ENCODE data around the gene KRT84. TPM values are rescaled to one million over a fixed set of nuclear protein-coding genes. Genes with fewer than 3 reads are reported as not detected.

The KRT84 gene
- total and polyA plus RNA-seq, 9 of the 15 experiments (the other 6 are each of a cell fraction or from before 2014, with no cell fraction given): not detected

DNA sequence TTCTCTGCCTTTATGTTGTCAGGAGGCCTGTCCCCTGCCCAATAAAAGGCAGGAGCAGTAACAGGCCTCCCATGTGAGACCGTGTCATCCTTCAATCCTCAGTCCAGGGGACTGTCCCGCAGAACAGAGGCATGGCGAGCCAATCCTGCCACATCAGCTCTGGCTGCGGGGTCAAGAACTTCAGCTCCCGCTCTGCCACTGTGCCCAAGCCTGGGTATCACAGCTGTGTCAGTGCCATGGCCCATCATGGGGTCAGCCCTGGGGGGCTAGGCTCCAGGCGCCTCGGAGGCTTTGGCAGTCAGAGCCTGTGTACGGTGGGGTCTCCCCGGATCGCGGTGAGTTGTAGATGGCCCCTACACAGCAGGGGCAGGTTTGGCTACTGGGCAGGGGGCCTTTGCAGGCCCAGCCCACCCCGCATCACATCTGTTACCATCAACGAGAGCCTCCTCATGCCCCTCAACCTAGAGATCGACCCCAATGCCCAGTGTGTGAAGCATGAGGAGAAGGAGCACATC is 44.3 kb downstream of the KRT84 start (continued):
- TF ChIP-seq, protein P1, sequence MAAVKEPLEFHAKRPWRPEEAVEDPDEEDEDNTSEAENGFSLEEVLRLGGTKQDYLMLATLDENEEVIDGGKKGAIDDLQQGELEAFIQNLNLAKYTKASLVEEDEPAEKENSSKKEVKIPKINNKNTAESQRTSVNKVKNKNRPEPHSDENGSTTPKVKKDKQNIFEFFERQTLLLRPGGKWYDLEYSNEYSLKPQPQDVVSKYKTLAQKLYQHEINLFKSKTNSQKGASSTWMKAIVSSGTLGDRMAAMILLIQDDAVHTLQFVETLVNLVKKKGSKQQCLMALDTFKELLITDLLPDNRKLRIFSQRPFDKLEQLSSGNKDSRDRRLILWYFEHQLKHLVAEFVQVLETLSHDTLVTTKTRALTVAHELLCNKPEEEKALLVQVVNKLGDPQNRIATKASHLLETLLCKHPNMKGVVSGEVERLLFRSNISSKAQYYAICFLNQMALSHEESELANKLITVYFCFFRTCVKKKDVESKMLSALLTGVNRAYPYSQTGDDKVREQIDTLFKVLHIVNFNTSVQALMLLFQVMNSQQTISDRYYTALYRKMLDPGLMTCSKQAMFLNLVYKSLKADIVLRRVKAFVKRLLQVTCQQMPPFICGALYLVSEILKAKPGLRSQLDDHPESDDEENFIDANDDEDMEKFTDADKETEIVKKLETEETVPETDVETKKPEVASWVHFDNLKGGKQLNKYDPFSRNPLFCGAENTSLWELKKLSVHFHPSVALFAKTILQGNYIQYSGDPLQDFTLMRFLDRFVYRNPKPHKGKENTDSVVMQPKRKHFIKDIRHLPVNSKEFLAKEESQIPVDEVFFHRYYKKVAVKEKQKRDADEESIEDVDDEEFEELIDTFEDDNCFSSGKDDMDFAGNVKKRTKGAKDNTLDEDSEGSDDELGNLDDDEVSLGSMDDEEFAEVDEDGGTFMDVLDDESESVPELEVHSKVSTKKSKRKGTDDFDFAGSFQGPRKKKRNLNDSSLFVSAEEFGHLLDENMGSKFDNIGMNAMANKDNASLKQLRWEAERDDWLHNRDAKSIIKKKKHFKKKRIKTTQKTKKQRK (IDR thresholded peaks at IDR 0.05; ENCODE audit: borderline replicate concordance, low read depth, low read length): no peak
- TF ChIP-seq MTA1 (IDR thresholded peaks at IDR 0.05; ENCODE audit: borderline replicate concordance) (no peak), NFE2 (IDR thresholded peaks at IDR 0.05; ENCODE audit: low read depth) (no peak)
- TF ChIP-seq, protein P2, sequence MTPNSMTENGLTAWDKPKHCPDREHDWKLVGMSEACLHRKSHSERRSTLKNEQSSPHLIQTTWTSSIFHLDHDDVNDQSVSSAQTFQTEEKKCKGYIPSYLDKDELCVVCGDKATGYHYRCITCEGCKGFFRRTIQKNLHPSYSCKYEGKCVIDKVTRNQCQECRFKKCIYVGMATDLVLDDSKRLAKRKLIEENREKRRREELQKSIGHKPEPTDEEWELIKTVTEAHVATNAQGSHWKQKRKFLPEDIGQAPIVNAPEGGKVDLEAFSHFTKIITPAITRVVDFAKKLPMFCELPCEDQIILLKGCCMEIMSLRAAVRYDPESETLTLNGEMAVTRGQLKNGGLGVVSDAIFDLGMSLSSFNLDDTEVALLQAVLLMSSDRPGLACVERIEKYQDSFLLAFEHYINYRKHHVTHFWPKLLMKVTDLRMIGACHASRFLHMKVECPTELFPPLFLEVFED (CRISPR knock-in tag; conservative IDR thresholded peaks at IDR 0.05): no peak

DNA sequence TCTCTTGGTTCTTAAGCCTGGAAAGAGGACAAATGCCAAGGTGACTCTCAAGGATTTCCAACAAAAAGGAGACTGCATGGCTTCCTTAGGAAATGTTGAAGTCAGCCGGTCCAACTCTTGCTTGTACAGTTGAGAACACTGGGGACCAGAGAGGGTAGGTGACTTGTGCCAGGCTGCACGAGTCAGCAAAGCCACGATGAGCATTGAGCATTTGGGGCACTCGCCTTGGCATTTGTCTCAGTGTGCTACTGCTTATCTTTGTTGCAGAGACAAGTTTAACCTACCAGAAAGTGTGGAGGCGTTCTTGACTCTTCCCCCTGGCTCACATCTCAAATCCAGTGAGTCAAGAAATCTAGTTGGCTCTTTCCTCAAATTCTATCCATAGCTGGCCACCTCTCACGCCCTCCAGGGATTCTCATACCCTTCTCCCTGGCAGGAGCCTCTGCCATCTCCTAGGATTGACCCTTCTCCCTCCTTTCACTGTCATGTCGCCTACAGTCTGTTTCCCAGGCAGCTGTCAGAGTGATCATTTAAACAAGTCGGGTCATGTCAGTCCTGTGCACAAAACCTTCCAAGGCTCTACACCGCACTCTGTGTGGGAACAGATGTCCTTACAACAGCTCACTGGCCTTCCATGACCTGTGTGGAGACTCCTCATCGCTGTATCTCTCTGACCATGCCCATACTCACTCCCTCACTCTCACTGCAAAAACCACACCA is 47.1 kb downstream of the KRT84 start:
- Histone ChIP-seq H3K4me3 (no peak overlapping the region), H3K9ac (ENCODE audit: insufficient read depth in 1 of 2, low read depth in 2 of 2, low read length in 2 of 2) (no peak overlapping the region), H2AFZ (ENCODE audit: low read depth, low read length) (no peak overlapping the region), H3K36me3 (ENCODE audit: control insufficient read depth, insufficient read depth, low read length) (no peaks in the 10 kb centered on the region), H3K9me1 (ENCODE audit: control insufficient read depth, insufficient read depth, low read length) (no peaks in the 10 kb centered on the region), H3K79me2 (ENCODE audit: control insufficient read depth, insufficient read depth, low read length) (no peaks in the 10 kb centered on the region), H3K4me1 (replicated peaks in 1 of 2; ENCODE audit: control insufficient read depth in 2 of 2, insufficient read depth in 2 of 2, low read length in 2 of 2) (no peaks in the 10 kb centered on the region), H4K20me1 (replicated peaks; ENCODE audit: control insufficient read depth, insufficient read depth, low read length) (no peaks in the 10 kb centered on the region), H3K9me3 (replicated peaks; ENCODE audit: control insufficient read depth, insufficient read depth, low read depth, low read length) (no peaks in the 10 kb centered on the region), H3K4me2 (ENCODE audit: insufficient read depth, low read length) (no peak overlapping the region), H3K27me3 (ENCODE audit: control insufficient read depth in 2 of 2, insufficient read depth in 2 of 2, low read length in 2 of 2) (peaks cover 0 to 27% of the 10 kb centered on the region in 2 experiments; a peak in 2 of 5 replicates), H3K27ac (ENCODE audit: extremely low read depth, low read depth, low read length) (no peak overlapping the region)
- no peak for FAIRE-seq
- 0% methylated on average over 10 of the region's 10 CpGs for WGBS (ENCODE audit: insufficient coverage, low coverage, missing lambda C conversion rate)
- in situ Hi-C loops (cut with MboI): no loop called here
- ChIA-PET POLR2A (interaction anchor here (0.6 kb wide), 1 partner anchor 688 kb away, joined by 3 read pairs; no protein-coding TSS in a partner anchor), CTCF (ENCODE audit: low intra/inter-chr PET ratio) (no interaction called here)
- no TSS peak for BruUV-seq (replicated peaks)
- no peak for DNase-seq (ENCODE audit: extremely low read depth in 1 of 4, low spot score in 3 of 4)
- intact Hi-C loops (cut with micrococcal nuclease): no loop called here
- ATAC-seq: no peak
- TF ChIP-seq, protein P3, sequence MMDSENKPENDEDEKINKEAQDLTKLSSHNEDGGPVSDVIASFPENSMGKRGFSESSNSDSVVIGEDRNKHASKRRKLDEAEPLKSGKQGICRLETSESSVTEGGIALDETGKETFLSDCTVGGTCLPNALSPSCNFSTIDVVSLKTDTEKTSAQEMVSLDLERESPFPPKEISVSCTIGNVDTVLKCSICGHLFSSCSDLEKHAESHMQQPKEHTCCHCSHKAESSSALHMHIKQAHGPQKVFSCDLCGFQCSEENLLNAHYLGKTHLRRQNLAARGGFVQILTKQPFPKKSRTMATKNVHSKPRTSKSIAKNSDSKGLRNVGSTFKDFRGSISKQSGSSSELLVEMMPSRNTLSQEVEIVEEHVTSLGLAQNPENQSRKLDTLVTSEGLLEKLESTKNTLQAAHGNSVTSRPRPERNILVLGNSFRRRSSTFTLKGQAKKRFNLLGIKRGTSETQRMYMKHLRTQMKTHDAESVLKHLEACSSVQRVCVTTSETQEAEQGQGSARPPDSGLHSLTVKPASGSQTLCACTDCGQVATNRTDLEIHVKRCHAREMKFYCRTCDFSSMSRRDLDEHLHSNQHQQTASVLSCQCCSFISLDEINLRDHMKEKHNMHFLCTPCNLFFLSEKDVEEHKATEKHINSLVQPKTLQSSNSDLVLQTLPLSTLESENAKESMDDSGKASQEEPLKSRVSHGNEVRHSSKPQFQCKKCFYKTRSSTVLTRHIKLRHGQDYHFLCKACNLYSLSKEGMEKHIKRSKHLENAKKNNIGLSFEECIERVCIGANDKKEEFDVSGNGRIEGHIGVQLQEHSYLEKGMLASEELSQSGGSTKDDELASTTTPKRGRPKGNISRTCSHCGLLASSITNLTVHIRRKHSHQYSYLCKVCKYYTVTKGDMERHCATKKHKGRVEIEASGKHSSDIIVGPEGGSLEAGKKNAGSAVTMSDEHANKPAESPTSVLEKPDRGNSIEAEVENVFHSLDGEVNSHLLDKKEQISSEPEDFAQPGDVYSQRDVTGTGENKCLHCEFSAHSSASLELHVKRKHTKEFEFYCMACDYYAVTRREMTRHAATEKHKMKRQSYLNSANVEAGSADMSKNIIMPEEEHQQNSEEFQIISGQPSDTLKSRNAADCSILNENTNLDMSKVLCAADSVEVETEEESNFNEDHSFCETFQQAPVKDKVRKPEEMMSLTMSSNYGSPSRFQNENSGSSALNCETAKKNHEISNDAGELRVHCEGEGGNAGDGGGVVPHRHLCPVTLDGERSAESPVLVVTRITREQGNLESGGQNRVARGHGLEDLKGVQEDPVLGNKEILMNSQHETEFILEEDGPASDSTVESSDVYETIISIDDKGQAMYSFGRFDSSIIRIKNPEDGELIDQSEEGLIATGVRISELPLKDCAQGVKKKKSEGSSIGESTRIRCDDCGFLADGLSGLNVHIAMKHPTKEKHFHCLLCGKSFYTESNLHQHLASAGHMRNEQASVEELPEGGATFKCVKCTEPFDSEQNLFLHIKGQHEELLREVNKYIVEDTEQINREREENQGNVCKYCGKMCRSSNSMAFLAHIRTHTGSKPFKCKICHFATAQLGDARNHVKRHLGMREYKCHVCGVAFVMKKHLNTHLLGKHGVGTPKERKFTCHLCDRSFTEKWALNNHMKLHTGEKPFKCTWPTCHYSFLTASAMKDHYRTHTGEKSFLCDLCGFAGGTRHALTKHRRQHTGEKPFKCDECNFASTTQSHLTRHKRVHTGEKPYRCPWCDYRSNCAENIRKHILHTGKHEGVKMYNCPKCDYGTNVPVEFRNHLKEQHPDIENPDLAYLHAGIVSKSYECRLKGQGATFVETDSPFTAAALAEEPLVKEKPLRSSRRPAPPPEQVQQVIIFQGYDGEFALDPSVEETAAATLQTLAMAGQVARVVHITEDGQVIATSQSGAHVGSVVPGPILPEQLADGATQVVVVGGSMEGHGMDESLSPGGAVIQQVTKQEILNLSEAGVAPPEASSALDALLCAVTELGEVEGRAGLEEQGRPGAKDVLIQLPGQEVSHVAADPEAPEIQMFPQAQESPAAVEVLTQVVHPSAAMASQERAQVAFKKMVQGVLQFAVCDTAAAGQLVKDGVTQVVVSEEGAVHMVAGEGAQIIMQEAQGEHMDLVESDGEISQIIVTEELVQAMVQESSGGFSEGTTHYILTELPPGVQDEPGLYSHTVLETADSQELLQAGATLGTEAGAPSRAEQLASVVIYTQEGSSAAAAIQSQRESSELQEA (IDR thresholded peaks at IDR 0.05; ENCODE audit: low read depth): no peak
